ENCODE measurements around the gene SCAF8. TPM values are rescaled to one million over a fixed set of nuclear protein-coding genes. Genes with fewer than 3 reads are reported as not detected.

SCAF8 gene
- polyA plus RNA-seq, 1 donor from 2014 or later, result 34.1 TPM

DNA sequence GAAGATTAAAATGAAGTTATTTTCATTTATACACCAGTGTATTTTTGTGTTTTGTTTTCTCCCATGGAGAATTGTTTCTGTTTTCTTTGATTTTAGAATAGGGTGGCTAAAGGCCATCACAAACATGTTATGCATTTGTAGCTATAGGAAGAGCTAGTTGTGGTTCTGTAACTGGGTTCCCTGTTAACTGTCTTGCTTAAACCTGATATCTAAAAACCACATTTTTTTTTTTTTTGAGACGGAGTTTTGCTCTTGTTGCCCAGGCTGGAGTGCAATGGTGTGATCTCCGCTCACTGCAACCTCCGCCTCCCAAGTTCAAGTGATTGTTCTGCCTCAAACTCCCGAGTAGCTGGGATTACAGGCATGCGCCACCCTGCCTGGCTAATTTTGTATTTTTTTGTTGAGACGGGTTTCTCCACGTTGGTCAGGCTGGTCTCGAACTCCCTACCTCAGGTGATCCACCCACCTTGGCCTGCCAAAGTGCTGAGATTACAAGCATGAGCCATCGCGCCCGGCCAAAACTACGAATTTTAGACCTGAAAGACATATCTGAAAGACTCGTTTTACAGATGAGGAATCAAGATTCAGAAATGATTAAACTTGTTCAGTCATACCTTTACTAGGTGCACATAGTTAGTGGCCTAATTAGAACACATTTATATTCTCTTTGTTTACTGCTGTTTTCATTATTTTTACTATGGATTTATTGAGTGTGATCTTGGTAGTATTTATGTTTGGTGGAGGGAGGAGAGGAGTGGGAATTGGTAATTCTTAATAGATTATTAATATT lies 18.0 kb downstream of the SCAF8 start:
- no peak overlapping the region for H3K27ac ChIP-seq (ENCODE audit: low read length)
- H2AFZ ChIP-seq (ENCODE audit: low read depth, low read length), result no peak overlapping the region
- no peak overlapping the region for H3K4me2 ChIP-seq (ENCODE audit: low read length)
- H3K36me3 ChIP-seq (ENCODE audit: insufficient read depth, low read length), result no peaks in the 10 kb centered on the region
- TF ChIP-seq SMC3 (conservative IDR thresholded peaks at IDR 0.05; ENCODE audit: poor library complexity) (no peak), EP300 (conservative IDR thresholded peaks at IDR 0.05; ENCODE audit: poor library complexity, severe bottlenecking) (no peak), RAD21 (conservative IDR thresholded peaks at IDR 0.05) (no peak), TAF1 (IDR thresholded peaks at IDR 0.05; ENCODE audit: low read depth) (no peak), POLR2AphosphoS5 (IDR thresholded peaks at IDR 0.05) (no peak)
- TF ChIP-seq, protein P1, sequence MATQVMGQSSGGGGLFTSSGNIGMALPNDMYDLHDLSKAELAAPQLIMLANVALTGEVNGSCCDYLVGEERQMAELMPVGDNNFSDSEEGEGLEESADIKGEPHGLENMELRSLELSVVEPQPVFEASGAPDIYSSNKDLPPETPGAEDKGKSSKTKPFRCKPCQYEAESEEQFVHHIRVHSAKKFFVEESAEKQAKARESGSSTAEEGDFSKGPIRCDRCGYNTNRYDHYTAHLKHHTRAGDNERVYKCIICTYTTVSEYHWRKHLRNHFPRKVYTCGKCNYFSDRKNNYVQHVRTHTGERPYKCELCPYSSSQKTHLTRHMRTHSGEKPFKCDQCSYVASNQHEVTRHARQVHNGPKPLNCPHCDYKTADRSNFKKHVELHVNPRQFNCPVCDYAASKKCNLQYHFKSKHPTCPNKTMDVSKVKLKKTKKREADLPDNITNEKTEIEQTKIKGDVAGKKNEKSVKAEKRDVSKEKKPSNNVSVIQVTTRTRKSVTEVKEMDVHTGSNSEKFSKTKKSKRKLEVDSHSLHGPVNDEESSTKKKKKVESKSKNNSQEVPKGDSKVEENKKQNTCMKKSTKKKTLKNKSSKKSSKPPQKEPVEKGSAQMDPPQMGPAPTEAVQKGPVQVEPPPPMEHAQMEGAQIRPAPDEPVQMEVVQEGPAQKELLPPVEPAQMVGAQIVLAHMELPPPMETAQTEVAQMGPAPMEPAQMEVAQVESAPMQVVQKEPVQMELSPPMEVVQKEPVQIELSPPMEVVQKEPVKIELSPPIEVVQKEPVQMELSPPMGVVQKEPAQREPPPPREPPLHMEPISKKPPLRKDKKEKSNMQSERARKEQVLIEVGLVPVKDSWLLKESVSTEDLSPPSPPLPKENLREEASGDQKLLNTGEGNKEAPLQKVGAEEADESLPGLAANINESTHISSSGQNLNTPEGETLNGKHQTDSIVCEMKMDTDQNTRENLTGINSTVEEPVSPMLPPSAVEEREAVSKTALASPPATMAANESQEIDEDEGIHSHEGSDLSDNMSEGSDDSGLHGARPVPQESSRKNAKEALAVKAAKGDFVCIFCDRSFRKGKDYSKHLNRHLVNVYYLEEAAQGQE (IDR thresholded peaks at IDR 0.05; ENCODE audit: borderline replicate concordance), result no peak
- H3K9me3 ChIP-seq (ENCODE audit: low read length), result no peaks in the 10 kb centered on the region
- H3K9me2 ChIP-seq (ENCODE audit: insufficient read depth, low read length), result no peaks in the 10 kb centered on the region
- H4K20me1 ChIP-seq (ENCODE audit: insufficient read depth), result peaks cover 2% of the 10 kb centered on the region
- H3K27me3 ChIP-seq (ENCODE audit: insufficient read depth, low read depth, low read length), result no peaks in the 10 kb centered on the region
- H3F3A ChIP-seq (ENCODE audit: insufficient read depth, low read length, poor library complexity, severe bottlenecking), result no peaks in the 10 kb centered on the region
- H3K79me2 ChIP-seq (replicated peaks; ENCODE audit: insufficient read depth, low read length), result peaks cover 91% of the 10 kb centered on the region
- H3K4me3 ChIP-seq (ENCODE audit: low read length), result no peak overlapping the region
- H3K9ac ChIP-seq (ENCODE audit: low read length), result no peak overlapping the region

DNA sequence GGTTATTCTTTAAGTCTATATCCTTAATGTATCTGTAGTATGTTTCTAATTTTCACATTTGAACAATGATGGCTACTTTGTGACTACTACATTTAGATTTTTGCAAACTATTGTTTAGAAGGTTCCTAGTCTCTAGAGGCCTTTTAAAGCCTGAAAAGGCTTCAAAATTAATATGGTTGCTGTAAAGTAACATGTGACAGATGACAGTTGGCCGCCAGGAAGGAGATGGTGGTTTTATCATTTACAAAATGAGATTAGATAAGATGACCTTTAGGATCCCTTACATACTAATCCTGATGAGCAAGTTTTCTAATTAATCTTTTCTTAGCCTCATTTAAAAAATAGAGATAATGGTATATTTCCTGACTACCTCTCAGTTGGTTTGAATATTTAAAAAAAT lies 18.8 kb downstream of the SCAF8 start:
- no peaks in the 10 kb centered on the region for H3F3A ChIP-seq (ENCODE audit: insufficient read depth, low read length, poor library complexity, severe bottlenecking)
- no peaks in the 10 kb centered on the region for H4K20me1 ChIP-seq (ENCODE audit: insufficient read depth)
- H3K36me3 ChIP-seq (ENCODE audit: insufficient read depth, low read length), result no peaks in the 10 kb centered on the region
- H3K27me3 ChIP-seq (ENCODE audit: insufficient read depth, low read depth, low read length), result no peaks in the 10 kb centered on the region
- H3K4me2 ChIP-seq (ENCODE audit: low read length), result no peak overlapping the region
- no peak overlapping the region for H2AFZ ChIP-seq (ENCODE audit: low read depth, low read length)
- H3K27ac ChIP-seq (ENCODE audit: low read length), result no peak overlapping the region
- TF ChIP-seq EZH2 (IDR thresholded peaks at IDR 0.05; ENCODE audit: borderline replicate concordance, insufficient read depth, low read length, poor library complexity, severe bottlenecking) (no peak), EP300 (conservative IDR thresholded peaks at IDR 0.05; ENCODE audit: poor library complexity, severe bottlenecking) (no peak), POLR2AphosphoS5 (IDR thresholded peaks at IDR 0.05) (no peak), SMC3 (conservative IDR thresholded peaks at IDR 0.05; ENCODE audit: poor library complexity) (no peak), MXI1 (conservative IDR thresholded peaks at IDR 0.05; ENCODE audit: poor library complexity, severe bottlenecking) (no peak), TAF1 (IDR thresholded peaks at IDR 0.05; ENCODE audit: low read depth) (no peak), RAD21 (conservative IDR thresholded peaks at IDR 0.05) (no peak)
- TF ChIP-seq, protein P1 (IDR thresholded peaks at IDR 0.05; ENCODE audit: borderline replicate concordance), result no peak
- peaks cover 91% of the 10 kb centered on the region for H3K79me2 ChIP-seq (replicated peaks; ENCODE audit: insufficient read depth, low read length)
- no peaks in the 10 kb centered on the region for H3K9me3 ChIP-seq (ENCODE audit: low read length)
- H3K9me2 ChIP-seq (ENCODE audit: insufficient read depth, low read length), result no peaks in the 10 kb centered on the region
- H3K4me3 ChIP-seq (ENCODE audit: low read length), result no peak overlapping the region
- no peak overlapping the region for H3K9ac ChIP-seq (ENCODE audit: low read length)
